GM21390 (cell line): ENCODE measurements around the gene MAZ.
"Not testable (repeated sequence)": the region's sequence is repeated elsewhere in the genome, so short reads cannot be mapped to it uniquely, and the experiment has no call there.

ENCODE experiments used
- ATAC-seq: cut with Tn5 transposase; IDR thresholded peaks from one replicate; pipeline ENCODE4 v1.9.1; 2021; ENCODE audit not compliant: unreplicated experiment

The MAZ gene

GRCh38 chr16:29784157-29784556 is 22.2 kb upstream of the MAZ start:
- ATAC-seq, result no peak

GRCh38 chr16:29784901-29785500 is 21.3 kb upstream of the MAZ start:
- no peak for ATAC-seq

- not testable (repeated sequence) for ATAC-seq
These were observed 19.2 kb upstream of the MAZ start for GRCh38 chr16:29787155-29787554.

- no peak for ATAC-seq
These were observed 16.6 kb upstream of the MAZ start for GRCh38 chr16:29789775-29790182.

- ATAC-seq, result peak; percentile 92
These were observed 16.0 kb upstream of the MAZ start, which contains the start of gene KIF22 for GRCh38 chr16:29790183-29790948. Gene KIF22, plus strand, starts transcription at chr16:29790751. Its CDS starts 9 bp downstream, at chr16:29790760.

GRCh38 chr16:29790949-29791844 is 15.1 kb upstream of the MAZ start:
- peak; percentile 24 for ATAC-seq

GRCh38 chr16:29791845-29792807 is 14.2 kb upstream of the MAZ start:
- ATAC-seq, result no peak

- not testable (repeated sequence) for ATAC-seq
These were observed 13.2 kb upstream of the MAZ start for GRCh38 chr16:29793153-29793552.

GRCh38 chr16:29794231-29794710 is 12.1 kb upstream of the MAZ start:
- no peak for ATAC-seq

GRCh38 chr16:29802416-29802935 is 3.9 kb upstream of the MAZ start:
- ATAC-seq, result no peak

- no peak for ATAC-seq
These were observed 2.3 kb upstream of the MAZ start for GRCh38 chr16:29804020-29804419.

GRCh38 chr16:29804455-29805231 is 1.7 kb upstream of the MAZ start:
- ATAC-seq, result no peak

GRCh38 chr16:29805232-29806098 is 864 bp upstream of the MAZ start:
- ATAC-seq, result peak; percentile 51

GRCh38 chr16:29806641-29807425 is 504 bp downstream of the MAZ start:
- no peak for ATAC-seq

GRCh38 chr16:29807426-29808218 is 1.3 kb downstream of the MAZ start:
- no peak for ATAC-seq

- ATAC-seq, result no peak
These were observed 2.0 kb downstream of the MAZ start for GRCh38 chr16:29808219-29808900.
